Neutrophil (primary cell): Measurements from ENCODE around the gene CYP1B1.

ENCODE experiments used
- H3K27ac ChIP-seq: fragments of 200-600 bp; sonication (generic); 2 replicates; pipeline ENCODE4 v1.5.1; 2016; ENCODE audit warnings: mild to moderate bottlenecking, moderate library complexity
- H3K27me3 ChIP-seq: fragments of 200-600 bp; sonication (generic); 2 replicates; pipeline ENCODE4 v1.6.0; 2016; ENCODE audit warnings: mild to moderate bottlenecking
- H3K36me3 ChIP-seq: fragments of 200-600 bp; sonication (generic); 2 replicates; pipeline ENCODE4 v1.5.1; 2017
- H3K4me1 ChIP-seq, 2 experiments: fragments of 200-600 bp in 1 of 2; sonication (generic) in 1 of 2; 1 replicate in 1 of 2; 2 replicates in 1 of 2; pipeline versions ENCODE4 v1.5.1 to v1.6.1; 2013 to 2016; ENCODE audit warnings: low read depth in 1 of 2, low read length in 1 of 2, mild to moderate bottlenecking in 1 of 2, moderate library complexity in 1 of 2; ENCODE audit not compliant: control insufficient read depth in 1 of 2, insufficient read depth in 1 of 2
- H3K4me3 ChIP-seq, 2 experiments: fragments of 200-600 bp in 1 of 2; sonication (generic) in 1 of 2; 1 replicate in 1 of 2; 2 replicates in 1 of 2; pipeline ENCODE4 v1.5.1; 2013 to 2016; ENCODE audit warnings: low read depth in 1 of 2, low read length in 1 of 2, mild to moderate bottlenecking in 1 of 2, moderate library complexity in 1 of 2
- H3K9me3 ChIP-seq: fragments of 200-600 bp; sonication (generic); 2 replicates; pipeline ENCODE4 v1.5.1; 2016
- CTCF ChIP-seq: fragments of 200-600 bp; sonication (generic); IDR thresholded peaks from 2 replicates; pipeline ENCODE4 v1.5.1; 2016; ENCODE audit warnings: antibody characterized with exemption

CYP1B1 gene

DNA sequence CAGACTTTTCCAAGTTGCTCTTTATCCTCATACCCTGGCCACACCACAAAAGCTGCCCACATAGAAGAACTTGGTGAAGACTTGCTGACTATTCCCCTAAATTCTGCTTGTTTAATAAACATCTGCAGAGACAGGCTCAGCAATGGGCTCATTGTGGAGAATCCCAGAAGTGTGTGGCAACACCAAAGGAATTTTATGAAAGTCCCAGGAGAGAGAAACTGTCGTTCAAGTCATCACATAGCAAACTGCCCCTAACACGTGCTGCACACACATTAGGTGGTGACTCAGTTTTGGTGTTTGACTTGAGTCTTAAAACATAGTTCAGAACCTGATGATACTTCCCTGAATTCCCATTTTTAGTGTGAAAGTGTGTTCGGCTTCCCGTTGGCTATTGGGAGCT lies 38.6 kb downstream of the CYP1B1 start:
- Histone ChIP-seq H3K36me3 (no peaks in the 10 kb centered on the region), H3K27ac (no peak overlapping the region), H3K9me3 (no peaks in the 10 kb centered on the region), H3K4me3 (no peak overlapping the region), H3K27me3 (peaks cover 80% of the 10 kb centered on the region), H3K4me1 (no peaks in the 10 kb centered on the region)
- no peak for TF ChIP-seq CTCF

- Histone ChIP-seq H3K27me3 (peaks cover 83% of the 10 kb centered on the region), H3K9me3 (no peaks in the 10 kb centered on the region), H3K36me3 (no peaks in the 10 kb centered on the region), H3K4me3 (no peak overlapping the region), H3K27ac (no peak overlapping the region), H3K4me1 (no peaks in the 10 kb centered on the region)
- no peak for TF ChIP-seq CTCF
Measured at GRCh38 chr2:38035968-38036367, 40.0 kb downstream of the CYP1B1 start.

GRCh38 chr2:38033646-38034045 lies 42.3 kb downstream of the CYP1B1 start:
- TF ChIP-seq CTCF, result no peak
- H3K27ac ChIP-seq, result no peak overlapping the region
- no peaks in the 10 kb centered on the region for H3K36me3 ChIP-seq
- no peak overlapping the region for H3K4me3 ChIP-seq
- H3K4me1 ChIP-seq, result no peaks in the 10 kb centered on the region
- H3K9me3 ChIP-seq, result no peaks in the 10 kb centered on the region
- H3K27me3 ChIP-seq, result peaks cover 64% of the 10 kb centered on the region

DNA sequence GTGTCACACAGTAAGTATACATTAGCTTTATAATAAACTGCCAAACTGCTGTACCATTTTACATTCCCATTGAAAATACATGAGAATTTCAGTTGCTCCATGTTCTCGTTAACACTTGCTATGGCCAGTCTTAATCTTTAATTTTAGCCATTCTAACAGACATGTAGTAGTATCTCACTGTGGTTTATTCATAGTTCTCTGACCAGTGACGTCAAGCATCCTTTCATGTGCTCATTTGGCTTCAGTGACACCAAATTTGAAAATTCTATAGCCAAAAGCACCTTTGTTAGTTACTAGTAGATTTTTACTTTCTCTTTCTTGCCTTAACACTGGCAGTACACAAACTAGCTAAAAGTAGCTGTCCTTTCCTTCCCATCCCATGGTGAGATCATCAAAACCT lies 43.0 kb downstream of the CYP1B1 start:
- Histone ChIP-seq H3K36me3 (no peaks in the 10 kb centered on the region), H3K4me1 (no peaks in the 10 kb centered on the region), H3K9me3 (no peaks in the 10 kb centered on the region), H3K4me3 (no peak overlapping the region), H3K27me3 (peaks cover 57% of the 10 kb centered on the region), H3K27ac (no peak overlapping the region)
- TF ChIP-seq CTCF, result no peak

- Histone ChIP-seq H3K27me3 (peaks cover 41% of the 10 kb centered on the region), H3K36me3 (no peaks in the 10 kb centered on the region), H3K27ac (no peak overlapping the region), H3K4me1 (no peaks in the 10 kb centered on the region), H3K9me3 (no peaks in the 10 kb centered on the region), H3K4me3 (no peak overlapping the region)
- no peak for TF ChIP-seq CTCF
Measured at GRCh38 chr2:38030635-38031355, 45.2 kb downstream of the CYP1B1 start.
